ENCODE data around the gene CAMSAP2.

The CAMSAP2 gene

DNA sequence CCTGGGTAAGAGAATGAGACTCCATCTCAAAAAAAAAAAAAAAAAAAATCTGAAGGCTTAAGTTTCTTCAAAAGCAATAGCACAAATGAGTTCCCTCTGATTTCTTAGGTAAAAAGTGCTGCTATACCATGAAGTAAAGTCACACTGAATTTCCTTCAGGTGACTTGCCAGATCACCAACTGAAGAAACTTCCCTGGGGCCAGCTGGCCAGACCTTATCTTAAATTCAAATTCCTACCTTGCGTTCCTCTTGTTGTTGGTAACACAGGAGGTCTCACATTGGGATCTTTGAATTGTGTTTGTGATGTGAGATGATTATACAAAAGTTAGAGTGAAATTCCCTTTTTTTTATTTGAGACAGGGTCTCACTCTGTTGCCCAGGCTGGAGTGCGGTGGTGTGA is 167.8 kb downstream of the CAMSAP2 start:
- TF ChIP-seq GATA2 (IDR thresholded peaks at IDR 0.05; ENCODE audit: low read depth, low read length) (no peak), GATA3 (IDR thresholded peaks at IDR 0.05; ENCODE audit: low read depth, low read length) (no peak)

DNA sequence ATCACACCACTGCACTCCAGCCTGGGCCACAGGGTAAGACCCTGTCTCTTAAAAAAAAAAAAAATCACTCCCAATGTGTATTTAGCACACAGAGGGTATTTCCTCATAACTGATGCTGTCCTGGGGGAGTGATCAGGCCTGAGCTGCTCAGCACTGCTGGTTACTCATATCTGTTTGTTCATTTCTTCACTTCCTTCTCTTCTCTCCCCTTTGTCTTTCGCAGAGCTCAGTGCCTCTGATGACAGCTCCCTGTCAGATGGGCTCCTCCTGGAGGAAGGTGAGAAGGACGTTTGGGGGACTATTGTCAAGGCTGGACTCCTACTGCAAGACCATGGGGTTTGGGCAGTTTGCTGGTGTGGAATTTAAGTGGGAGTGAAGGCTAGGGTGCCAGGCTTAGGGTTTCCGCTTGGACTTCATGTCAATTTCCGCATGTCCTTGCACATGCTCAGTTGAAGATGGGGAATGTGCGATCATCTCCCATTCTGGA is 169.0 kb downstream of the CAMSAP2 start:
- no peak for TF ChIP-seq GATA2 (IDR thresholded peaks at IDR 0.05; ENCODE audit: low read depth, low read length)
- TF ChIP-seq GATA3 (IDR thresholded peaks at IDR 0.05; ENCODE audit: low read depth, low read length), result no peak

DNA sequence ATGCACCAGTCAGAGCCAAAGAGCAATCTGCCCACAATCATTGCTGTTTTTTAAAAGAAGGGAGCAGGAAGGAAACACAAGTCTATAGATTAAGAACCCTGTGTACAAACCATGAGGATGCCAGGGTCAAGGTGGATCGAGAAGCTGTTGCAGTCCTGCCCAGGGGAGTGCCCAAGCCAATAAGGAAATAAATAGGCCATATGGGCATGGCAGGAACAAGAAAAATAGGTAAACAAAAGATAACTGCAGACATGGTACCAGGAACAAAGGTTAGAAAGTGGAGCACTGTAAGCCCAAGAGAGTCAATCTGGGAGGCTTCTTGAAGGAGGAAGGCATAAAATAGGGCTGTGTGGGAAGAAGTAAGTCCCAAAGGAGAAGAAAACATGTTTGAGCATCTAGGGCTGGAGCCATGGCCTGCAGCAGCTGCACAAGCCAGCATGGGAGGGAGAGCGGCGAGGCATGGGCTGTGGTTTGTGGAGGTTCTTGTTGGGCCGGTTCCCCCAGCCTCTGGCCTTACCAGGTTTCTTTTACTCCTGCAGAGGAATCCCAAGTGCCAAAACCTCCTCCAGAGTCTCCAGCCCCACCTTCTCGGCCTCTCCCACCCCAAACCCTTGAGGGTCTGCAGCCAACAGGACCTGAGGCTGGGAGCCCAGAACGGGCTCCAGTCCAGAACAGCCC is 169.6 kb downstream of the CAMSAP2 start:
- TF ChIP-seq GATA2 (IDR thresholded peaks at IDR 0.05; ENCODE audit: low read depth, low read length) (no peak), GATA3 (IDR thresholded peaks at IDR 0.05; ENCODE audit: low read depth, low read length) (no peak)

DNA sequence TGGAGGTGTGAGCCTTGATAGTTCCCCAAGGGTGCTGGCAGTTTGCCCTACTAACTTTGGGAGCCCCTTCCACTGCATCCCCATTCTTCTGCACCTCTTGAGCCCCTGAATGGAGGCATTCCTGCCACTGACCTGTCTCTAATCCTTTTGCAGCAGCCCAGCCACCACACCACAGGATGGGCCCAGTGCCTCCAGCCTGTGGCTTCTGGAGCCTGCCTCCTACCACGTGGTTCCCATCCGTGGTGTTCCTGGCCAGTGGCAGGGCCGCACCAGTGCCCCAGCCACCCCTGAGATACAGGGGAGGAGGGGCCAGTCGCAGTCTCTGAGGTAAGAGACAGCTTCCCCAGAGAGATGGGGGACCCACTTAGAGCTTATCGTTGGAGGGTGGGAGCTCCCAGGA is 170.4 kb downstream of the CAMSAP2 start:
- TF ChIP-seq GATA3 (IDR thresholded peaks at IDR 0.05; ENCODE audit: low read depth, low read length), result no peak
- no peak for TF ChIP-seq GATA2 (IDR thresholded peaks at IDR 0.05; ENCODE audit: low read depth, low read length)

DNA sequence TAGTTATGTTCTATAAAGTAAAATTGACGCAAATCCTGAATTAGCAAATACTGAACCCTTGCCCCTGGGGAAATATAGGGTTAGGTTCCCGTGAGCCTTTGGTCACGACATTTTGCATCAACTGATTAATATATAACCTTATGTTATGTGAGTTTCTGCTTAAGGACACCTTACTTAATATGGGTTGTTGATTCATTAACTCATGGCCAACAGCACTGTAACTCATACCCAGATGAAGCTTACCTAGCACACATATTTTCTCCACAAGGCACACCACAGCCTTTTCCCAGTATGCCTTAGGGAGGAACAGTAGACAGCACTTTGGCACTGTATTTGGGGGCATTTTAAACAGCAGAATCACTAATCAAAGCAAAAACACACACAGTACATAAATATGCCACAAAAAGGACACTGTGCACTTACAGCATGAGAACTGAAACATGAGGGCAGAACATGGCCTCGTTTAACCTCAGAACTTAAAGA is 171.1 kb downstream of the CAMSAP2 start:
- no peak for TF ChIP-seq GATA3 (IDR thresholded peaks at IDR 0.05; ENCODE audit: low read depth, low read length)
- no peak for TF ChIP-seq GATA2 (IDR thresholded peaks at IDR 0.05; ENCODE audit: low read depth, low read length)
